Forelimb muscle (tissue), 1 donor: Measurements from ENCODE around the gene RAPGEF6. TPM values are rescaled to one million over a fixed set of nuclear protein-coding genes. Genes with fewer than 3 reads are reported as not detected.
"Not testable (repeated sequence)": the region's sequence is repeated elsewhere in the genome, so short reads cannot be mapped to it uniquely, and the experiment has no call there.

Source experiments
- DNase-seq: peaks from one replicate; pipeline ENCODE4 v3.0.0-alpha.2; 2013; ENCODE audit warnings: low read depth
- polyA plus RNA-seq: library from polyadenylated mRNA; unstranded; fragments of 120-200 nt; gene quantifications from one replicate; pipeline ENCODE4 v1.2.1, GENCODE V29; 2013; ENCODE audit not compliant: insufficient read length

Gene RAPGEF6
- polyA plus RNA-seq, 1 donor: 9.5 TPM

- DNase-seq: no peak
Observed at GRCh38 chr5:131436081-131436480, 198.9 kb downstream of the RAPGEF6 start.

GRCh38 chr5:131433109-131433508, 201.9 kb downstream of the RAPGEF6 start:
- no peak for DNase-seq

DNA sequence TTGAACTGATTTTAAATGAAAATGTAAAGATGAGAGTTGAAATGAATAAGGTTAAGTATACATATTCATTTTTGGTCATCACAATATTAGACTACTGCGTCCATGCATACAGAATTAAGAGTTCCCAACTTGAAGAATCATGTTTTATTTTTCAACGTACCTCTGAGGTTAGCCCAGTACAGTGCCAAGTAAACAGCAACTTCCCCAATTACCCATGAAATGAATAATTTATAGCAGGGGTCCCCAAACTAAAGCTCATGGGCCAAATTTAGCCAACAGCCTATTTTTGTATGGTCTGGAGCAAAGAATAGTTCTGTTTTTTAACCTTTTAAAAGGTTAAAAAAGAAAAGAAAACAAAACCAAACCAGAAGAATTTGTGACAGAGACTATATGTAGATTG, 203.2 kb downstream of the RAPGEF6 start:
- no peak for DNase-seq

- no peak for DNase-seq
Observed at GRCh38 chr5:131430794-131431193, 204.2 kb downstream of the RAPGEF6 start.

DNA sequence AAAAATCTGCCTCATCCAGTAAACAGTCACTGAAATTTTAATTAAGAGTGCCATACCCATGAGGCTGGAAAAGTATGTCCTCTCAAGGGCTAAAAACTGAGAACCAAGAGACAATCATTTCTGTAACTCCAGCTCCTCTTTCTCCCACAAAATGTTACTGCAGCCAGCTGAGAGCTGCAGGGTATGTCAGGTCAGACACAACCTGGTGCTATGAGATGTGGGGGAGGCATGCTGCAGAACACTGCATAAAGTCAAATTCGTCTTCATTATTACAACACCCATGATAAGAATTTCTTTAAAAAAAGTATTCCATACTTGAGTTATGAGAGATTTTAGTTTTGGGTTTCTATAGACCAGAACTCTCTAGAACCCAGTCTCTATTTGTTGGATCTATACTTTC, 209.0 kb downstream of the RAPGEF6 start:
- no peak for DNase-seq

DNA sequence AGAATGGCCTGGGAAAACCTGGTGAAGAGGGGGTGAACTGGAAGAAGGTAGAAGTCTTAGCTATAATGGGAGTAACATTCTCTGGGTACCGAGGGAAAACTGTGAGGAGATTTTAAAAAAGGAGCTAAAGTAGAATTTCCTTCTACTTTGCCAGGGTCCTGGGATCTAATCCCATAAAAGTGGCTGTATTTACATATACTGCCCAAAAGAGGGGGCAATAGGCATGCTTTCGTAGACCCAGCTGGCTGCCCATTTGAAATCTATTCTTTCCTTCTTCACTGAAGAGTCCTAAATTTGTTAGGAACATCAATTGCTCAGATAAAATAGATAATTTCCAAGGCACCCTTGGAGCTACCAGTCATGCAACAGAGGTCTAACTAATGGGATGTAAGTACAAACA, 212.0 kb downstream of the RAPGEF6 start:
- no peak for DNase-seq

- no peak for DNase-seq
Observed at GRCh38 chr5:131419877-131420276, 215.2 kb downstream of the RAPGEF6 start.

- no peak for DNase-seq
Observed at GRCh38 chr5:131418846-131419245, 216.2 kb downstream of the RAPGEF6 start.

GRCh38 chr5:131417240-131417869, 217.7 kb downstream of the RAPGEF6 start:
- DNase-seq: peak; percentile 47

DNA sequence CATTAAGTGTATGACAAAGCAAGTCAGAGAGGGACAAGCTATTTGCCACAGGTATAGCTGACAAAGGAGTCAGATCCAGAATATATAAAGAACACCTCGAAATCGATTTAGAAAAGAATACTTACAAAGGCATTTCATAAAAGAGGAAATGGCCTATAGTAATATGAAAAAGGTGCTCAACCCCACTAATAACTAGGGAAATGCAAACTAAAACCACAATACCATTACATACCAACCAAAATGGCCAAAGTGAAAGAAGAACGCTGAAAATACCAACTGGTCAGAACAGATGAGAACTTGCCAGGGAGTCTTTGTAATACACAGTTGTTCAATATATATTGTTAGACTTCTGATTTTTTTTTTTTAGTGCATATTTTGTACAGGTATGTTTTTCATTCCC, 218.3 kb downstream of the RAPGEF6 start:
- no peak for DNase-seq

DNA sequence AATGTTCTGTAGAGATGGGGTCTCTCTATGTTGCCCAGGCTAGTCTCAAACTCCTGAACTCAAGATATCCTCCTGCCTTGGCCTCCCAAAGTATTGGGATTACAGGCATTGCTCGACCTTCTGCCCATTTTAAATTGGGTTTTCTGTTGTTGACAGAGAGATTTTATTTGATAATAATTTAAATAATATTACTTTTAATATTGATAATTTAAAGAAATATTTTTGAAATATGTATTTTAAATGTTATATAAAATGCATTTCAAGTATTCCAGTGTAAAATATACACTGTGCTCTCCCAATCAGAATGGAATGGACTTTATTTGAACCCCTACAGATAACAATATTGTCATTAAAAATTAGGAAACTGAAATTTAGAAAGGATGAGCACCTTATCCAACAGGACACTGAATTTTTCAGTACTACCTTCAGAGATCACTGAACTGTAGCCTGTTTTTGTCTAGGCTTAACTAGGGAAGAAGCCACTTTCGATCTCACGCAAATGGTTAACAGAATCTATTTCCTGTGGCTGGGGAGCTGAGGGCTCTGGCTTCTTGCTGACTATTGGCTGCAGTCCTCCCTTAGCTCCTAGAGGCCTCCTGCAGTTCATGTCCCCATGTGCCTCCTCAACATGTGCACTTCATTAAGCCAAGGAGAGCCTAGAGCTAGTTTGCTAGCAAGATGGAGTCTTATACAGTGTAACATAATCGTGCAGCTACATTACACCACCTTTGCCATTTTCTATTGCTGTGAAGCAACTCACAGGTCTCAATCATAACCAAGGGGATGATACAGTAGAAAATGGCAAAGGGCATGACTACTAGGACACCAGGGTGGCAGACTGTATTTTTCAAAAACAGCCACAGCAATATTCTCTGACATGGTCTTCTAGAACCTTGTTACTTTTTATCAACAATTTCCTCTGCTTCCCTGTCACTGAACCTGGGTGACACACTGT, 221.1 kb downstream of the RAPGEF6 start:
- no peak for DNase-seq

GRCh38 chr5:131406975-131407638, 227.9 kb downstream of the RAPGEF6 start:
- DNase-seq: no peak

GRCh38 chr5:131406076-131406475, 229.0 kb downstream of the RAPGEF6 start:
- no peak for DNase-seq

GRCh38 chr5:131405674-131406073, 229.4 kb downstream of the RAPGEF6 start:
- DNase-seq: no peak

GRCh38 chr5:131400585-131400984, 234.4 kb downstream of the RAPGEF6 start:
- DNase-seq: no peak

GRCh38 chr5:131399007-131399406, 236.0 kb downstream of the RAPGEF6 start:
- DNase-seq: not testable (repeated sequence)

DNA sequence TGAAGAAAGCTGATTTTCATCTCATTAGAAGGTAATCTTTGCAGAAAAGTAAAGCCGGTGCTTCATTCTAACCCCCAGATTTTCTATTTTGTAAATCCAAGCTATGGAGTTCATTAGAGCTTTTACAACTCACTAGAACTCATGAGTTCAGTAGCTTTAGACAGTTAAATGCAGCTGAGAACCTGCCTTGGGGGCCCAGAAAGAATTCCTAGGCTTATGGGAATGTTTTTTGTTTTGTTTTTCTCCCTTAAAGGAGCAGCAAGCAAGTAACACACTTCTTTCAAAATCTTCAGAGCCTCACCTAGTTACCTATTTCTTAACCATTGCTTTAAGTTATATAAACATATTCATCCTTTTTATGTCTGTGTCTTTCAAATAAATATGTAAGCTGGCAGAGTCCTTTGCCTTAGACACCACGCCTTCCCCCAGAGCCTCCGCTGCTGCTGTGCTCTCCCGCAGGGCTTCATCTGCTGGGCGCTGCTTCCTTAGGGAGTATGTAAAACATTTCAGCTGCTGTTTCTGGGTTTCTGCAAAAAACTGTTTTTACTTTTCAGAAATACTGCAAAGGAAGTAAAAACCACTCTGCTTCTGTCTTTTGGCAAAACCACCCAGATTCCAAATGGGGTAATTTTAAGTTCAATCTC, 238.3 kb downstream of the RAPGEF6 start:
- DNase-seq: no peak

DNA sequence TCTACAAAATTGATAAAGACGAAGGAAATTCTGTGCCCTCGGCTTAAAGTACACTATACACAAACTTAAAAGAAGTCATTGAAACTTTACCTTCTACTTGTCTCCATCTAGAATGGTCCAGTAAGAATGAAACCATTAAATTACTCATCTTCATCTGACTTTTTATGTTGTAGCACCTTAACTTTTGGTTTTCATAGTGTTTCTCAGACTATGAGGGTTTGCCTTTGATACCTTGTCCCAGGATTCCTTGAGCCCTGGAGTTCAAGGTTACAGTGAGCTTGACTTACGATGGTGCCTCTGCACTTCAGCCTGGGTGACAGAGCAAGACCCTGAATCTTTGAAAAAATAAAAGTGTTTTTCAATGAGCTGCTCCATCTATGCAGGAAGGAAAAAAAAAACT, 239.0 kb downstream of the RAPGEF6 start:
- DNase-seq: no peak

DNA sequence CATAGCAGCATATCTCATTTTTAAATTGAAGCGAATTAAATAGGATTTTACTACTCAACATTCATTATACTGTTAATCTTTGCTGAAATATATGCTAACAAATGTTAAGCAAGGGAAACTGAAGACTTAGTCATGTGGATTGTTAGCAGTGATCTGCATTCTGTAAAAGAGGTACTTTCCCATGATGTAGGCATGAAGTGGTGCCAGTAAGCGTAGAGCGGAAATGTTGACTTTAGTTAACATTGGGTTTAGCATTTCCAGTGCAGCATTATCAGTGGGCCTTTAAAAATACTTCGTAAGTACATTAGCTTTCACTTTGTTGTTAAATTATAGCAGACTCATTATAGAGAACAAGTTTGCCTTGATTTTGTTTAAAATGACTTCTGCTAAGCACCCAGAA, 240.9 kb downstream of the RAPGEF6 start:
- no peak for DNase-seq

- DNase-seq: no peak
Observed at GRCh38 chr5:131393498-131393968, 241.5 kb downstream of the RAPGEF6 start.

GRCh38 chr5:131392466-131393095, 242.4 kb downstream of the RAPGEF6 start:
- no peak for DNase-seq
